Measurements from ENCODE around the gene MSTO1. TPM values are rescaled to one million over a fixed set of nuclear protein-coding genes. Genes with fewer than 3 reads are reported as not detected.
A peak's percentile ranks its signal among the peaks of the same experiment; 100 is the strongest.
"Not testable (repeated sequence)": the region's sequence is repeated elsewhere in the genome, so short reads cannot be mapped to it uniquely, and the experiment has no call there.

The MSTO1 gene
- total RNA-seq, 5 donors from 2014 or later (not counting 1 experiment from before 2014, with no cell fraction given) = 47.6 to 96.2 (median 92.9) TPM

DNA sequence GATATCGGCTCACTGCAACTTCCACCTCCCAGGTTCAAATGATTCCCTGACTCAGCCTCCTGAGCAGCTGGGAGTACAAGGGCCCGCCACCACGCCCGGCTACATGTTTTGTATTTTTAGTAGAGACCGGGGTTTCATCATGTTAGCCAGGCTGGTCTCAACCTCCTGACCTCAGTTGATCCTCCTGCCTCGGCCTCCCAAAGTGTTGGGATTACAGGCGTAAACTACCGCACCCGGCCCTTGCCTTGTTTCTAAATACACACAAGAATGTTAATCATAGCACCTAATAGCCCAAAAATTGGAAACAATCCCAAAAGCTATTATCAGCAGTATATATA lies 1.2 kb upstream of the MSTO1 start:
- 100% methylated on average over 3 of the region's 9 CpGs for WGBS (ENCODE audit: insufficient coverage)
- DNase-seq = no peak
- H3K4me3 Mint-ChIP-seq = peak overlapping the region; percentile 36 to 97 (median 55)

DNA sequence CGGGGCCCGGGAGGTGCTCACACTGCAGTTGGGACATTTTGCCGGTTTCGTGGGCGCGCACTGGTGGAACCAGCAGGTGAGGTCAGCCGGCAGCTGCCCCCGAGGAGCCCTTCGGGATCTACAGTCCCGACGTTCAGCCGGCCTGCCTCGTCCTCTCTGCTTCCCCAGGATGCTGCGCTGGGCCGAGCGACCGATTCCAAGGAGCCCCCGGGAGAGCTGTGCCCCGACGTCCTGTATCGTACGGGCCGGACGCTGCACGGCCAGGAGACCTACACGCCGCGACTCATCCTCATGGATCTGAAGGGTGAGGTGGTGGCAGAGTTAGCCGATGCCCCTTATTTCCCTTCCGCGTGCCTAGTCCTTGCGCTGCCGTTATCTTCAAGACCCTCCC lies 234 bp downstream of the MSTO1 start:
- peak overlapping the region; percentile 34 to 89 for H3K4me3 ChIP-seq (ENCODE audit: control insufficient read depth in 1 of 2, extremely low read depth in 1 of 2, low read length in 1 of 2)

More for the DNA sequence above, 1.2 kb upstream of the MSTO1 start:
- Histone ChIP-seq H3K4me3 (ENCODE audit: control insufficient read depth in 1 of 2, extremely low read depth in 1 of 2, low read length in 1 of 2) (no peak overlapping the region), H3K27ac (ENCODE audit: low read length) (no peak overlapping the region), H3K36me3 (ENCODE audit: control insufficient read depth in 2 of 2, extremely low read depth in 1 of 2, insufficient read depth in 1 of 2, low read length in 1 of 2) (peaks cover 4 to 7% of the 10 kb centered on the region in 2 donors), H3K4me1 (ENCODE audit: control insufficient read depth in 1 of 2, extremely low read depth in 1 of 2, insufficient read depth in 2 of 2, low read length in 2 of 2) (peaks cover 3 to 4% of the 10 kb centered on the region in 2 experiments), H3K27me3 (replicated peaks in 1 of 2; ENCODE audit: control insufficient read depth in 2 of 2, extremely low read depth in 1 of 2, insufficient read depth in 2 of 2, low read length in 1 of 2) (no peaks in the 10 kb centered on the region), H3K9me3 (no peaks in the 10 kb centered on the region)
- no peak for ATAC-seq (replicated peaks in 1 of 4)
- Mint-ChIP-seq H3K9me3 (no peaks in the 10 kb centered on the region), H3K4me1 (peaks cover 5 to 7% (median 6%) of the 10 kb centered on the region in 3 donors), H3K27me3 (no peaks in the 10 kb centered on the region), H3K36me3 (peaks cover 8% of the 10 kb centered on the region), H3K27ac (no peak overlapping the region)
- ChIA-PET CTCF (no interaction called here), POLR2A (no interaction called here)

DNA sequence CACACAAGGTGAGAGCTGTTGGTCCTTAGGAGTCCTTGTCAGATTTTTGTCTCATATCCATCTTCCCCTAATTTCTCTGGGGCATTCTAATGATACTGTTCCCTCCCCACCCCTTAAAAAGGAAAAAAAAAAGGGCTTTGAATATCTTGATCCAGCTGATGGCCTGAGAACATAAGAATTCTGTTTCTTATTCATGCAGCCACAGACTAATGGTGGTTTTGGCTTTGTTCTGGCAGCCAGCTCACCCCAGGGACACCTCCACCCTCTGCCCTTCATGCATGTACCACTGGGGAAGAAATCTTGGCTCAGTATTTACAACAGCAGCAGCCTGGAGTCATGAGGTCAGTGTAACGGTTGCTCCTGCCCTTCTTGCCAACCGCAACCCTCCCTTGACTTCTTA lies 3.2 kb downstream of the MSTO1 start:
- CTCF ChIA-PET, H3K27me3 Mint-ChIP-seq: not testable (repeated sequence)

More for the DNA sequence above, 234 bp downstream of the MSTO1 start:
- H3K27me3 Mint-ChIP-seq; H3K27ac Mint-ChIP-seq; H3K27me3 ChIP-seq (replicated peaks in 1 of 2; ENCODE audit: control insufficient read depth in 2 of 2, extremely low read depth in 1 of 2, insufficient read depth in 2 of 2, low read length in 1 of 2); CTCF ChIA-PET; POLR2A ChIA-PET; H3K9me3 ChIP-seq; DNase-seq; H3K4me1 Mint-ChIP-seq; H3K9me3 Mint-ChIP-seq; H3K36me3 ChIP-seq (ENCODE audit: control insufficient read depth in 2 of 2, extremely low read depth in 1 of 2, insufficient read depth in 1 of 2, low read length in 1 of 2); H3K27ac ChIP-seq (ENCODE audit: low read length); H3K4me1 ChIP-seq (ENCODE audit: control insufficient read depth in 1 of 2, extremely low read depth in 1 of 2, insufficient read depth in 2 of 2, low read length in 2 of 2): not testable (repeated sequence)
- peak in 3 of 4 experiments; percentile 6 to 14 (median 8) for ATAC-seq (replicated peaks in 1 of 4)
- no CpG with 5 or more reads among the region's 33 CpGs for WGBS (ENCODE audit: insufficient coverage)
- Mint-ChIP-seq H3K36me3 (peaks cover 12% of the 10 kb centered on the region), H3K4me3 (peak overlapping the region; percentile 88 to 97 (median 92))

DNA sequence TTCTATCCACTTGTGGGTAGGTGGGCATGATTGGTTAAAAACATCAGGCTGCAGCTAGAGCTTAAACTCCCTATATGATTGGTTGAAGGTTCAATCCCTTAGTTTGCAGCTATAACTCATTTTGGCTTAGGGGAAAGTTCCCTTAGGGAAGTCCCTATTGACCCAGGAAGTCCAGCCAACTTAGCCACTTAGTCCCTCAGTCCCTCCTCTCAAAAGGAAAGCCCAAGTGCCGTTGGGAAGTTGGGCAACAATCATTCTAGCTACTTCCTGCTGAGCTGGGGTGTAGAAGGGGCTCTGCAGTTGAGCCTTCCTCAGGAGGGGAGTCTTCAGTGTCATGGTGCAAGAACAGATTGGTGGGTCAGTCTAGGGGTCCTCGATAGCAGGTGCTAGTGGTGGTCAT lies 12.2 kb downstream of the MSTO1 start:
- no peaks in the 10 kb centered on the region for H3K27me3 ChIP-seq (replicated peaks in 1 of 2; ENCODE audit: control insufficient read depth in 2 of 2, extremely low read depth in 1 of 2, insufficient read depth in 2 of 2, low read length in 1 of 2)
- no CpG with 5 or more reads among the region's 2 CpGs for WGBS (ENCODE audit: insufficient coverage)
- Mint-ChIP-seq H3K9me3 (no peaks in the 10 kb centered on the region), H3K4me3 (no peak overlapping the region), H3K4me1 (no peaks in the 10 kb centered on the region), H3K36me3 (no peaks in the 10 kb centered on the region), H3K27ac (no peak overlapping the region), H3K27me3 (no peaks in the 10 kb centered on the region)
- CTCF ChIA-PET = no interaction called here
- no peak overlapping the region for H3K27ac ChIP-seq (ENCODE audit: low read length)
- H3K4me1 ChIP-seq (ENCODE audit: control insufficient read depth in 1 of 2, extremely low read depth in 1 of 2, insufficient read depth in 2 of 2, low read length in 2 of 2) = no peaks in the 10 kb centered on the region
- POLR2A ChIA-PET = interaction anchor here in 1 of 2 donors (0.6 kb wide), 1 partner anchor 18 kb away, joined by 5 read pairs; no protein-coding TSS in a partner anchor
- no peaks in the 10 kb centered on the region for H3K36me3 ChIP-seq (ENCODE audit: control insufficient read depth in 2 of 2, extremely low read depth in 1 of 2, insufficient read depth in 1 of 2, low read length in 1 of 2)
- ATAC-seq (replicated peaks in 1 of 4) (no peak), DNase-seq (no peak)
- no peaks in the 10 kb centered on the region for H3K9me3 ChIP-seq
- no peak overlapping the region for H3K4me3 ChIP-seq (ENCODE audit: control insufficient read depth in 1 of 2, extremely low read depth in 1 of 2, low read length in 1 of 2)

More for the DNA sequence above, 3.2 kb downstream of the MSTO1 start:
- H3K4me1 ChIP-seq (ENCODE audit: control insufficient read depth in 1 of 2, extremely low read depth in 1 of 2, insufficient read depth in 2 of 2, low read length in 2 of 2); H3K4me1 Mint-ChIP-seq; H3K36me3 ChIP-seq (ENCODE audit: control insufficient read depth in 2 of 2, extremely low read depth in 1 of 2, insufficient read depth in 1 of 2, low read length in 1 of 2); H3K27me3 ChIP-seq (replicated peaks in 1 of 2; ENCODE audit: control insufficient read depth in 2 of 2, extremely low read depth in 1 of 2, insufficient read depth in 2 of 2, low read length in 1 of 2); H3K9me3 Mint-ChIP-seq; H3K4me3 ChIP-seq (ENCODE audit: control insufficient read depth in 1 of 2, extremely low read depth in 1 of 2, low read length in 1 of 2); ATAC-seq (replicated peaks in 1 of 4); DNase-seq; POLR2A ChIA-PET; H3K4me3 Mint-ChIP-seq; H3K27ac ChIP-seq (ENCODE audit: low read length); H3K9me3 ChIP-seq; H3K27ac Mint-ChIP-seq: not testable (repeated sequence)
- no CpG with 5 or more reads among the region's 2 CpGs for WGBS (ENCODE audit: insufficient coverage)
- peaks cover 12% of the 10 kb centered on the region for H3K36me3 Mint-ChIP-seq

- Histone ChIP-seq H3K4me1 (ENCODE audit: control insufficient read depth in 1 of 2, extremely low read depth in 1 of 2, insufficient read depth in 2 of 2, low read length in 2 of 2) (no peaks in the 10 kb centered on the region), H3K36me3 (ENCODE audit: control insufficient read depth in 2 of 2, extremely low read depth in 1 of 2, insufficient read depth in 1 of 2, low read length in 1 of 2) (no peaks in the 10 kb centered on the region), H3K27ac (ENCODE audit: low read length) (no peak overlapping the region), H3K27me3 (replicated peaks in 1 of 2; ENCODE audit: control insufficient read depth in 2 of 2, extremely low read depth in 1 of 2, insufficient read depth in 2 of 2, low read length in 1 of 2) (no peaks in the 10 kb centered on the region), H3K4me3 (ENCODE audit: control insufficient read depth in 1 of 2, extremely low read depth in 1 of 2, low read length in 1 of 2) (no peak overlapping the region), H3K9me3 (no peaks in the 10 kb centered on the region)
- ChIA-PET CTCF (interaction anchor here in 1 of 2 donors (0.5 to 0.6 kb wide), 2 partner anchors 282 to 382 kb away, joined by 3 read pairs; no protein-coding TSS in a partner anchor), POLR2A (no interaction called here)
- Mint-ChIP-seq H3K9me3 (no peaks in the 10 kb centered on the region), H3K4me3 (no peak overlapping the region), H3K4me1 (no peaks in the 10 kb centered on the region), H3K27ac (no peak overlapping the region), H3K36me3 (no peaks in the 10 kb centered on the region), H3K27me3 (no peaks in the 10 kb centered on the region)
- WGBS (ENCODE audit: insufficient coverage) = 50% methylated on average over 1 of the region's 1 CpG
- DNase-seq (no peak), ATAC-seq (replicated peaks in 1 of 4) (no peak)
Observed at GRCh38 chr1:155623357-155623756, 13.3 kb downstream of the MSTO1 start.

GRCh38 chr1:155626428-155626827 lies 16.4 kb downstream of the MSTO1 start:
- H3K9me3 ChIP-seq; H3K27ac ChIP-seq (ENCODE audit: low read length); DNase-seq; CTCF ChIA-PET; POLR2A ChIA-PET; H3K4me1 Mint-ChIP-seq; H3K36me3 Mint-ChIP-seq; H3K27me3 ChIP-seq (replicated peaks in 1 of 2; ENCODE audit: control insufficient read depth in 2 of 2, extremely low read depth in 1 of 2, insufficient read depth in 2 of 2, low read length in 1 of 2); H3K36me3 ChIP-seq (ENCODE audit: control insufficient read depth in 2 of 2, extremely low read depth in 1 of 2, insufficient read depth in 1 of 2, low read length in 1 of 2); H3K27ac Mint-ChIP-seq; ATAC-seq (replicated peaks in 1 of 4); H3K27me3 Mint-ChIP-seq; H3K4me1 ChIP-seq (ENCODE audit: control insufficient read depth in 1 of 2, extremely low read depth in 1 of 2, insufficient read depth in 2 of 2, low read length in 2 of 2); H3K4me3 Mint-ChIP-seq; H3K4me3 ChIP-seq (ENCODE audit: control insufficient read depth in 1 of 2, extremely low read depth in 1 of 2, low read length in 1 of 2); H3K9me3 Mint-ChIP-seq: not testable (repeated sequence)
- no CpG with 5 or more reads among the region's 7 CpGs for WGBS (ENCODE audit: insufficient coverage)

Data from T-cell (primary cell).